H1 (cell line): ENCODE measurements around the gene TAPBPL. TPM values are rescaled to one million over a fixed set of nuclear protein-coding genes. Genes with fewer than 3 reads are reported as not detected.

Experiments
- CTCF ChIA-PET: fragments of 300-600 bp; sonication (Branson Sonifier 250); formaldehyde crosslinking; loops from one replicate; lab custom pipeline; 2021; ENCODE audit not compliant: partially characterized antibody; lab: Charles Lee
- POLR2A ChIA-PET: fragments of 300-600 bp; sonication (Branson Sonifier 250); formaldehyde crosslinking; loops from one replicate; lab custom pipeline; 2021; ENCODE audit warnings: inconsistent platforms; ENCODE audit not compliant: partially characterized antibody; lab: Charles Lee
- DNase-seq, 2 experiments: peaks; one replicate each; pipeline versions ENCODE4 v3.0.0 to v3.0.0-alpha.2; 2010 to 2022; ENCODE audit warnings: low spot score in 2 of 2, low read depth in 1 of 2, mixed read lengths in 1 of 2
- FAIRE-seq: peaks from 2 replicates; lab custom pipeline; 2011; peaks lifted over from hg19 to GRCh38; lab: Jason Lieb, UNC
- H2AFZ ChIP-seq: 2 replicates; pipeline ENCODE4 v1.8.1; 2012; ENCODE audit warnings: low read length, inconsistent platforms
- H2AK5ac ChIP-seq: 2 replicates; pipeline ENCODE4 v1.6.1; 2013; ENCODE audit warnings: low read depth, low read length
- H2BK120ac ChIP-seq: replicated peaks from 2 replicates; pipeline ENCODE3; 2013; ENCODE audit warnings: low read depth, low read length, inconsistent platforms
- H2BK12ac ChIP-seq: 2 replicates; pipeline ENCODE4 v1.6.1; 2013; ENCODE audit warnings: low read depth, low read length
- H2BK15ac ChIP-seq: 2 replicates; pipeline ENCODE4 v1.6.1; 2013; ENCODE audit warnings: low read length
- H2BK20ac ChIP-seq: 2 replicates; pipeline ENCODE4 v1.6.1; 2013; ENCODE audit warnings: low read length
- H2BK5ac ChIP-seq: 2 replicates; pipeline ENCODE4 v1.6.1; 2013; ENCODE audit warnings: low read depth, low read length
- H3K14ac ChIP-seq: 2 replicates; pipeline ENCODE4 v1.6.1; 2013; ENCODE audit warnings: inconsistent platforms; ENCODE audit not compliant: insufficient read length
- H3K18ac ChIP-seq: 2 replicates; pipeline ENCODE4 v1.6.1; 2013; ENCODE audit warnings: low read length; ENCODE audit errors: extremely low read depth
- H3K23ac ChIP-seq: 2 replicates; pipeline ENCODE4 v1.6.1; 2013; ENCODE audit warnings: inconsistent platforms; ENCODE audit not compliant: insufficient read length
- H3K23me2 ChIP-seq: 2 replicates; pipeline ENCODE4 v1.6.1; 2013; ENCODE audit warnings: low read depth, low read length
- H3K27ac ChIP-seq: 2 replicates; pipeline ENCODE4 v1.6.1; 2011; ENCODE audit warnings: low read depth, low read length, inconsistent platforms
- H3K27me3 ChIP-seq, 4 experiments: replicated peaks in 1 of 4; 1 replicate in 1 of 4; 2 replicates in 3 of 4; pipeline versions ENCODE4 v1.6.1 to v1.8.1; 2011 to 2013; ENCODE audit warnings: low read length in 3 of 4, mild to moderate bottlenecking in 3 of 4, inconsistent platforms in 2 of 4, mixed read lengths in 2 of 4, moderate library complexity in 1 of 4; ENCODE audit not compliant: control insufficient read depth in 3 of 4, insufficient read depth in 3 of 4; ENCODE audit errors: extremely low read depth in 1 of 4
- H3K36me3 ChIP-seq, 4 experiments: 2 replicates each; pipeline versions ENCODE4 v1.6.1 to v1.8.1; 2011 to 2013; ENCODE audit warnings: mild to moderate bottlenecking in 4 of 4, low read length in 3 of 4, moderate library complexity in 2 of 4, control low read depth in 1 of 4, inconsistent platforms in 1 of 4; ENCODE audit not compliant: insufficient read depth in 4 of 4, control insufficient read depth in 2 of 4
- H3K4ac ChIP-seq: replicated peaks from 2 replicates; pipeline ENCODE3; 2013; ENCODE audit warnings: low read length, low read depth, mixed read lengths, inconsistent platforms; ENCODE audit not compliant: insufficient read length
- H3K4me1 ChIP-seq, 4 experiments: replicated peaks in 1 of 4; 1 replicate in 1 of 4; 2 replicates in 3 of 4; pipeline versions ENCODE4 v1.6.1 to v1.8.1; 2011 to 2013; ENCODE audit warnings: low read length in 3 of 4, inconsistent platforms in 2 of 4, mixed read lengths in 1 of 4; ENCODE audit not compliant: insufficient read depth in 4 of 4, control insufficient read depth in 3 of 4
- H3K4me2 ChIP-seq, 2 experiments: 2 replicates each; pipeline versions ENCODE4 v1.6.1 to v1.8.1; 2011 to 2013; ENCODE audit warnings: low read depth in 2 of 2, low read length in 2 of 2, control low read depth in 1 of 2, inconsistent platforms in 1 of 2, mild to moderate bottlenecking in 1 of 2; ENCODE audit not compliant: insufficient read depth in 1 of 2
- H3K4me3 ChIP-seq, 4 experiments: fragments of 200-600, 300-600 bp in 1 of 4; sonication (generic), shearing (Covaris generic), sonication (Bioruptor Twin) in 1 of 4; 2 replicates each; pipeline versions ENCODE4 v1.5.1 to v1.8.1; 2011 to 2016; ENCODE audit warnings: low read length in 4 of 4, low read depth in 3 of 4, control low read depth in 2 of 4, inconsistent platforms in 2 of 4, mild to moderate bottlenecking in 2 of 4, mixed read lengths in 1 of 4, moderate library complexity in 1 of 4; ENCODE audit not compliant: insufficient read depth in 2 of 4; ENCODE audit errors: extremely low read depth in 1 of 4
- H3K56ac ChIP-seq: replicated peaks from 2 replicates; pipeline ENCODE3; 2013; ENCODE audit warnings: low read depth, mild to moderate bottlenecking, mixed read lengths, low read length, inconsistent platforms; ENCODE audit not compliant: insufficient read length
- H3K79me1 ChIP-seq: 2 replicates; pipeline ENCODE4 v1.6.1; 2013; ENCODE audit warnings: low read depth, low read length, control low read depth
- H3K79me2 ChIP-seq, 2 experiments: 2 replicates each; pipeline versions ENCODE4 v1.6.1 to v1.8.1; 2012 to 2013; ENCODE audit warnings: low read length in 2 of 2, mild to moderate bottlenecking in 2 of 2, inconsistent platforms in 1 of 2; ENCODE audit not compliant: insufficient read depth in 2 of 2, control insufficient read depth in 1 of 2
- H3K9ac ChIP-seq, 4 experiments: replicated peaks in 1 of 4; 1 replicate in 1 of 4; 2 replicates in 3 of 4; pipeline versions ENCODE4 v1.6.1 to v1.8.1; 2011 to 2013; ENCODE audit warnings: low read depth in 3 of 4, low read length in 3 of 4, control low read depth in 2 of 4, mild to moderate bottlenecking in 2 of 4, moderate library complexity in 2 of 4, inconsistent platforms in 1 of 4; ENCODE audit errors: extremely low read depth in 1 of 4
- H3K9me3 ChIP-seq, 2 experiments: 2 replicates each; pipeline versions ENCODE4 v1.6.1 to v1.8.1; 2012 to 2013; ENCODE audit warnings: mild to moderate bottlenecking in 2 of 2, moderate library complexity in 2 of 2, control low read depth in 1 of 2, inconsistent platforms in 1 of 2, low read depth in 1 of 2, low read length in 1 of 2, mixed read lengths in 1 of 2; ENCODE audit not compliant: insufficient read depth in 2 of 2
- H4K20me1 ChIP-seq, 2 experiments: replicated peaks in 1 of 2; 2 replicates each; pipeline versions ENCODE3 to v1.8.1; 2011 to 2013; ENCODE audit warnings: inconsistent platforms in 2 of 2, low read length in 2 of 2, mild to moderate bottlenecking in 1 of 2; ENCODE audit not compliant: insufficient read depth in 2 of 2, control insufficient read depth in 1 of 2
- H4K5ac ChIP-seq: 2 replicates; pipeline ENCODE4 v1.6.1; 2013; ENCODE audit warnings: low read length, low read depth, mixed read lengths, inconsistent platforms; ENCODE audit not compliant: insufficient read length
- H4K8ac ChIP-seq: 2 replicates; pipeline ENCODE4 v1.8.0; 2013; ENCODE audit warnings: mild to moderate bottlenecking, moderate library complexity, low read length, inconsistent platforms; ENCODE audit not compliant: insufficient read depth; ENCODE audit errors: extremely low read depth
- H4K91ac ChIP-seq: replicated peaks from 2 replicates; pipeline ENCODE3; 2013; ENCODE audit warnings: low read length, mixed read lengths, inconsistent platforms; ENCODE audit not compliant: insufficient read length
- BCL11A ChIP-seq, 2 experiments: IDR thresholded peaks; one replicate each; pipeline ENCODE4 v1.6.1; 2011; ENCODE audit warnings: low read depth in 2 of 2, low read length in 2 of 2, mild to moderate bottlenecking in 2 of 2
- CBX8 ChIP-seq: fragments of 300-800, 300-1000 bp; sonication (generic); IDR thresholded peaks from 2 replicates; pipeline ENCODE4 v1.7.1; 2016; ENCODE audit warnings: low read depth, low read length, borderline replicate concordance
- E2F6 ChIP-seq: IDR thresholded peaks from 2 replicates; pipeline ENCODE4 v1.6.1; 2012; ENCODE audit warnings: inconsistent platforms
- KDM5A ChIP-seq: fragments of 200-600 bp; IDR thresholded peaks from 2 replicates; pipeline ENCODE4 v1.7.1; 2012; ENCODE audit warnings: mild to moderate bottlenecking, low read length, inconsistent platforms, mixed read lengths
- NANOG ChIP-seq: IDR thresholded peaks from 2 replicates; pipeline ENCODE4 v1.6.1; 2011; ENCODE audit warnings: low read length, low read depth, mild to moderate bottlenecking, inconsistent platforms; ENCODE audit not compliant: insufficient read depth, poor library complexity, severe bottlenecking
- POLR2A ChIP-seq, 2 experiments: IDR thresholded peaks; 1 replicate in 1 of 2; 2 replicates in 1 of 2; pipeline ENCODE4 v1.6.1; 2011; ENCODE audit warnings: low read depth in 2 of 2, low read length in 2 of 2, mild to moderate bottlenecking in 2 of 2; ENCODE audit errors: control extremely low read depth in 1 of 2
- POU5F1 ChIP-seq: IDR thresholded peaks from 2 replicates; pipeline ENCODE4 v1.6.1; 2011; ENCODE audit warnings: low read depth, mild to moderate bottlenecking, low read length, moderate library complexity
- RXRA ChIP-seq: IDR thresholded peaks from 2 replicates; pipeline ENCODE4 v1.6.1; 2011; ENCODE audit warnings: low read depth, mild to moderate bottlenecking, low read length, moderate library complexity; ENCODE audit not compliant: insufficient read depth
- SIRT6 ChIP-seq: IDR thresholded peaks from one replicate; pipeline ENCODE4 v1.7.1; 2012; ENCODE audit warnings: low read length, inconsistent platforms
- SUZ12 ChIP-seq: fragments of 200-600 bp; sonication (generic); IDR thresholded peaks from 2 replicates; pipeline ENCODE4 v1.6.1; 2012; ENCODE audit warnings: mild to moderate bottlenecking, inconsistent platforms, low read length, moderate library complexity, mixed read lengths
- TAF1 ChIP-seq: IDR thresholded peaks from 2 replicates; pipeline ENCODE4 v1.6.1; 2011; ENCODE audit warnings: mild to moderate bottlenecking, low read depth, low read length
- TBP ChIP-seq: IDR thresholded peaks from 2 replicates; pipeline ENCODE4 v1.6.1; 2011; ENCODE audit warnings: low read depth, low read length, improper control_type of control experiment
- WGBS, 2 experiments: shearing (Covaris generic) in 1 of 2; methylation state at CpG; one replicate each; pipeline versions ENCODE4 v1.1.6 to v1.1.7; 2013 to 2015; ENCODE audit warnings: low lambda C conversion rate in 2 of 2, mixed read lengths in 2 of 2, inconsistent platforms in 1 of 2, low coverage in 1 of 2, missing lambda C conversion rate in 1 of 2; ENCODE audit not compliant: insufficient replicate concordance in 2 of 2, insufficient coverage in 1 of 2, insufficient read length in 1 of 2; ENCODE audit errors: extremely low coverage in 1 of 2, missing lambda C conversion rate in 1 of 2; 5-methylcytosine and 5-hydroxymethylcytosine counted together
- polyA plus RNA-seq, 7 experiments: library from polyadenylated mRNA; depleted of rRNA in 3 of 7; stranded (reverse) in 5 of 7; unstranded in 2 of 7; fragments of >200 nt in 5 of 7; fragments of 200-250 nt in 2 of 7; gene quantifications; 1 replicate in 5 of 7; 2 replicates in 1 of 7; 4 replicates in 1 of 7; pipeline versions ENCODE4 v1.2.1 to v1.2.3, GENCODE V29; 2011 to 2013; ENCODE audit warnings: missing spikeins in 2 of 7, mixed read lengths in 2 of 7
- total RNA-seq: library from RNA; stranded (reverse); fragmentation: NEBNext Ultra II Directional; extraction: Animal tissue kit (Norgen Biotek cat#: 25700); gene quantifications from 2 replicates; pipeline ENCODE4 v1.2.1, GENCODE V29; 2021

The TAPBPL gene
- total and polyA plus RNA-seq, 2 of the 8 experiments (the other 6 are each of a cell fraction or from before 2014, with no cell fraction given): 0.61 to 1.5 TPM

GRCh38 chr12:6489449-6489848, 37.6 kb downstream of the TAPBPL start:
- Histone ChIP-seq H3K9ac (no peak overlapping the region), H3K23ac (no peak overlapping the region), H2BK5ac (no peak overlapping the region), H3K27me3 (no peaks in the 10 kb centered on the region), H3K4me3 (no peak overlapping the region)
- no peak for DNase-seq
- TF ChIP-seq E2F6 (no peak), KDM5A (no peak), SUZ12 (no peak), TAF1 (no peak), CBX8 (no peak), POLR2A (IDR thresholded peaks at IDR 0.05; ENCODE audit: control extremely low read depth in 1 of 2, low read depth in 2 of 2, low read length in 2 of 2) (no peak), NANOG (no peak), POU5F1 (no peak), BCL11A (IDR thresholded peaks at IDR 0.05; ENCODE audit: low read depth in 2 of 2, low read length in 2 of 2) (no peak), TBP (no peak), RXRA (no peak), SIRT6 (no peak)
- TF ChIP-seq, all 59 proteins: peak for 0
- no peak overlapping the region for H2BK15ac ChIP-seq
- no peak for FAIRE-seq
- peaks cover 0 to 6% (median 1%) of the 10 kb centered on the region in 4 experiments; a peak in 3 of 7 replicates for H3K4me1 ChIP-seq
- no peak overlapping the region for H2BK120ac ChIP-seq
- peaks cover 0 to 17% of the 10 kb centered on the region in 2 experiments; a peak in 3 of 4 replicates for H3K79me2 ChIP-seq
- no peak overlapping the region for H3K56ac ChIP-seq
- no peak overlapping the region for H4K91ac ChIP-seq
- H4K5ac ChIP-seq: no peak overlapping the region
- H2BK12ac ChIP-seq: no peak overlapping the region
- peaks cover 0 to 10% (median 0%) of the 10 kb centered on the region in 4 experiments; a peak in 2 of 8 replicates for H3K36me3 ChIP-seq
- no peaks in the 10 kb centered on the region for H4K20me1 ChIP-seq
- peaks cover 7% of the 10 kb centered on the region for H3K23me2 ChIP-seq
- H3K4me2 ChIP-seq: no peak overlapping the region
- H3K4ac ChIP-seq: no peak overlapping the region
- H2AFZ ChIP-seq: no peak overlapping the region
- H4K8ac ChIP-seq: no peak overlapping the region
- no peak overlapping the region for H3K18ac ChIP-seq
- no peaks in the 10 kb centered on the region; the same call in 1 of the 2 replicates for H3K79me1 ChIP-seq
- H3K27ac ChIP-seq: no peak overlapping the region
- no peak overlapping the region for H3K14ac ChIP-seq
- ChIA-PET POLR2A (interaction anchor here (0.7 to 3.7 kb wide), 5 partner anchors 11 to 161 kb away, joined by 3 to 18 read pairs (median 9); partner anchors contain the start of genes GAPDH and VAMP1), CTCF (interaction anchor here (1.5 kb wide), 1 partner anchor 65 kb away, joined by 5 read pairs; no protein-coding TSS in a partner anchor)
- H2BK20ac ChIP-seq: no peak overlapping the region
- no peaks in the 10 kb centered on the region for H3K9me3 ChIP-seq
- H2AK5ac ChIP-seq: no peak overlapping the region
- 92% methylated on average over 3 of the region's 4 CpGs; no CpG with 5 or more reads in 1 of the 2 experiments for WGBS, 2 experiments
